HG02623 (cell line): ENCODE results near the gene BCL11B.

ENCODE experiments used
- ATAC-seq: cut with Tn5 transposase; IDR thresholded peaks from one replicate; pipeline ENCODE4 v1.9.1; 2021; ENCODE audit warnings: moderate library complexity; ENCODE audit not compliant: unreplicated experiment

The BCL11B gene

DNA sequence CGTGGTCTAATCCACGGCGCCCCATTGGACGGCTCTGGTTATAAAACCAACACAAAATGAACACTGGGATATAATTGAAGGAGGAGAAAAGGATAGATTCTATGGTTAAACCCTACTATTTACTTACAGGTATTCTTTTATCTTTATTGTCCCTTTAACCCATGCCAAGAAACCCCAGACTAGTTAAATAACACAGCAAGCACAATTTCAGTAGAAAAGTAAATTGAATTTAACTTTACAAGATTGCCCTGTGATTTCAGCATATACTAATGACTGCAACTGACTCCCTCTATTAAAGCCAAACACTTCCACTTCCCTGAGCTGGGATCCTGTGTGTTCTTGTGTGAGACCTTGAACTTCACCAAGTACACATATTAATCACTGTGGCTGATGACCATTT lies 45.3 kb downstream of the BCL11B start:
- no peak for ATAC-seq

DNA sequence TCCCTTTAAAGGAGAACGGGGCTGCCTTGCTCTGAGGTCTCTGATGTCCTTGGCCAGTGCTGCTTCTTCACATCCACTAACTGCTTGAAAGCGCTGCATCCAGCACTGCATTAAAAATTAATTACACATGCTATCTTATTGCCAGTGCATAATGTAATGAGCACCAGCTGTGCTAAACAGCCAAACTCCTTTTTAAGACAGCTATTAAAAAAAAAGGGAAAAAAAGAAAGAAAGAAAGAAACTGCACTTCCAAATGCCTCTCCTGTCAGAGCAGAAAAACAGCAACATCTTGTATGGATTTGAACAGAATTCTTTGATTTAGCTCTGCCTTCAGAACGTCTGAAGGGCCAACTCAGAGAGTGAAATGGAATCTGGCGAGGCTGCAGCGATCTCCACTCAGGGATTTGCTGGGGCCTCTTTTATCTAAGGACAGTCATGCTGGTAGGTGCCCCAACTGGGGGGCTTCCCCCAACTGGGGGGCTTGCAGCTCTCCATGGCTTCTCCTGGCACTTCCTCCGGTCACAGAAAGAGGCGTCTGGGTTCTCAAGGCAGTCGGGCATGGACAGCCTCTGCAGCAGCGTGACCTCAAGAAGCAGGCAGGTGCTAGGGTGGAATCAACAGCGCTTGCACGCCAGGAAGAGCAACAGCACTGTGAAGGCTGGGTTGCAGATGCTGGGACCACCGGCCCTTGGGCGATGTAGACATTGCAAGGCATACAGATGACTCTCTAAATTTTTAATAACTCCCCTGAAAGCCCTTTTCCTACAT lies 46.4 kb downstream of the BCL11B start:
- no peak for ATAC-seq

DNA sequence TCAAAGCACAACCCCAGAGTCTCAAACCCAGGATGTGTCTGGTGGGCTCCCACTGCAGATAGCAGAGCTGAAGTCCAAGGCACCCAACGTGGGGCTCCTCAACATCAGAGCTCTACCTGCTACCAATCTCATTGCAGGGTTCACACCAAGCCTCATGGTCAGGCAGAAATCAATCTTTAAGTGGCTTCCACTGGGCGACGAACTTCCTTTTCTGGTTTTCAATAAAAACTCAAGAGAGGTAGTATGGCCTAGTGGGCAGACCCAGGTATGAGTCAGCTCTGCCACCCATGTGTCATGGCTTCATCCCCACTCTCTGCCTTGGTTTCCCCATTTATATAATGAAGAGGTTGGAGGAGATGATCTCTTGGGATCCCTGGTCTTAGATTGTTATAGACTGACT lies 47.0 kb downstream of the BCL11B start:
- ATAC-seq, result no peak

DNA sequence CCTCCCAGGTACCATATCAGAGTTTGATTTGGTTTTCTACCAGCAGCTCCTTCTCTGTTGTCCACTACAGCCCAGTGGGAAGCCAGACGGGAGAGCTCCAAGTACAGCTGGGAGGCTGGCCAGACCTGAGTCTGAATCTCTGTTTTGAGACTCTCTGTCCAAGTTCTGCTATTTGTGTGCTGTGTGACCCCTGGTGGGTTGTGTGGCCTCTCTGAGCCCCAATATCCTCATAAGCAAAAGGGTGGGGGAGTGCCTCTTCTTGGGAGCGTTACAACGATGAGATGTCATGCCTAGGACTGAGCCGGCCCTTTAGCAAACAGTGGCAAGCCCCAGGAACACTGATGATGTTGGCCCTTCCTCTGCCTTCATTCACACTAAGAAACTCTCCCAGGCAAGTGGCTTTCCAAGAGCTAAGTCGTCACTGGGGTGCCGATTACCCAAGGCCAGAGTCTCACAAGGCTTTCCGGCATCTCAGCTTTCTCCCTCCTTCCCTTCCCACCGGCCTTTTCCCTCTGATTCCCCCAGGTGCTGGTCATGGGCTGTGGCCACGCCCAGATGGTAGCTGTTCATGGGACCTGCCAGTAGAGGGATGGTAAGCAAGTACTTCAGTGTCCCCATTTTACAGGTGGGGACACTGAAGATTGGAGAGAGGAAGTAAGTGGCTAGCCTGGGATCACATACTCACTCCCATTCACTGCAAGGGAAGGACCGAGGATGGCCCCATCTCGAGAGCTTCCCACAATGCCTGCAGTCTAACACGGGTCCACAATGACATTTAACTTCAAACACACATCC lies 47.7 kb downstream of the BCL11B start:
- no peak for ATAC-seq

DNA sequence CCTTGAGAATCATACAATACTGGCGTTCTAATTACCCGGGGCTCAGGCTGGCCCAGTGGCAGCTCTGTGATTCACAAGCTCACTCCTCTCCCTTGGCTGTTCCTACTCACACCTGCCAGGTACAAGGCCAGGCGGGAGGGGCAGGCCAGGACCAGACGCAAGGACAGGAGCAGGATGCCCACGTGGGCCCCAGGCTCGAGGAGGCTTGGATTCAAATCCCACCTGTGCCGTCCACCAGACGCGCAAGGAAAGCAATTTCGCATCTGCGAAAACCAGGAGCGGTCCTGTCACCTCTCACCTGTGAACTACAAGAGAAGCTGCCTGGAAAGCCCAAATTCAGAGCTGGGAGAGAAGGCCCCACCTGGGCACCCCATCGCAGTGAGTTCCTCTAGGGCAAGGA lies 50.6 kb downstream of the BCL11B start:
- no peak for ATAC-seq

DNA sequence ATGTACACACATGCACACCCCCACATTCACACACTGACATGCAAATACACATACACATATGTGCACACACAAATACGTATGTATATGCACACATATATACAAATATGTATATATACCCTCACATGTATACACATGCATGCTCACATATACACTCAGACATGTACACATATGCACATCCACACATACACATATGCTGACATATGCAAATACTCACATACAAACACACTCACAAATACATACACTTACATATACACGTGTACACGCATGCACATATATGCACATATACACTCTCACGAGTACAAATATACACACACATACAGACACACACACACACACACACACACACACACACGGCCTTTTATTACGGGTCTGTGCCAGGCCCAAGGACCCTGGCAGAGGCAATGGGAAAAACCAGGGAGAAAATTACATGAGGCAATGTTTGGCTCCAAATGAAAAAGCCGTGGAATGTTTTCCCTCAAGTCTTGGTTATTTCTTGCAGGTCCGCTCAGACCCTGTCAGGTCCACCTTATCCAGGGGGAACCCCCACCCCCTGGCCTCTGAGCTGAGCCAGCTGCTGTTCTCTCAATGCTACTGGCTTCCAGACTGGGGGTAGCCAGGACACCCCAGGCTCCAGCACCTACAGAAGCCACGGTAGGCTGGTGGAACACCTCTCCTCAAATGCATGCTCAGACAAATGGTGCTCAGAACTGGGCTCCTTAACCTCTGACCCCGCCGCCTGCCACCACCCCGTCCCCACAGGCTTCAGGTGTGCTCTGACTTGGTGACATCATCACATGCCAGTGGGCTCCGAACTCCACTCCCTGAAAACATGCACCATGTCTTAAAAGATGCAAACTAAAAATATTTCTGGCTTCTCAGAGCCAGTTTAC lies 54.7 kb downstream of the BCL11B start:
- ATAC-seq, result no peak

DNA sequence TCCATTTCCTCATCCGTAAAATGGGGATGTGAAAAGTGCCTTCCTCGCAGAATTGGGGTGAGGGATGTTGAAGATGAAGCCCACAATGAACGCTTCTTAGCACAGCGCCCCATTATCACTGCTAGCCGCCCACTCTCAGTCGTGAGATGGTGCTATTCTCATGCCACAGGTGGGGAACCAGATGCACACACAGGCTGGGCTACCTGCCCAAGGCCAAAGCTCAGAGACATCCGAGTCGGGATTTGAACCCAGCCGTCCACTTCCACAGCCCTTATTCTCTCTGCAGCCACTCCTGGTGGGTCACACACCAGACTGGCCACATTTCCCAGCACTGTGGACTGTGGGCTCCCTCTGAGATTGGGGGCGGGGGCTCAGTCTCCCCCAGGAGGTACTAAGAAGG lies 55.8 kb downstream of the BCL11B start:
- ATAC-seq, result no peak

DNA sequence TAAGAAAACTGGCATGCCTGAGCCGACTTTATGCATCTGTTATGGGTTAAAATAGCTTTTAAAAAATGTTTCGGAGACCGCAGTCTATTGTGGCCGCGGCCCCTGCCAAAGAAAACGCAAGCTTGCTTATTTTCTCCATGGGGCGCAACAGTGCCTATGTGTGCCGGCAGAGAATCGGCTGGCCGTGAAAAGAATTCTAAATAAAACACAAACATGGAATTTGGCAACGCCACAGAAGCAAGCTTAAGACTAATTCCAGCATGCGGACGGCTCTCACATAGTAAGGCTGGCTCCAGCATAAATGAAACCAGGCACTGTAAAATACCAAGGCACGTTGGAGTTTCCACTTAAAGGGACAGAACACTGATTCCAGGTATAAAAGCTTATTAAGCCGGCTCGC lies 56.7 kb downstream of the BCL11B start:
- no peak for ATAC-seq

DNA sequence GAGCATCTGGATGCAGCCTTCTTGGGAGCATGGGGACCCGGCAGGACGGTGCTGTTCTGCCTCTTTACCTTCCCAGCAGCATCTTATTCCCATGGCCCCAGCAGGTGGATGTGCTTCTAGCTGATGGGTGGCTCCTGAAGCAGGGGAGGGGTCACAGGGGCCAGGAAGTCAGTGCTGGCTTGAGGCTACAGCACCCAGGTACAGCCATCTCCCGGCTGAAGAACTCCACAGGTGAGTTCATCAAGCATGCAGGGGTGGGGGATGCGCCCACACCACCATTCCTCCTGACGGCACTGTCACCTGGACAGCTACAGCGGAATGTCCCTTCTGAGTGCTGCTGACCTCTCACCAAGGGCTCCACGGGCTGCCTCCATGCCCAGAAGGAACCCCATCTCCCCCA lies 57.3 kb downstream of the BCL11B start:
- no peak for ATAC-seq

DNA sequence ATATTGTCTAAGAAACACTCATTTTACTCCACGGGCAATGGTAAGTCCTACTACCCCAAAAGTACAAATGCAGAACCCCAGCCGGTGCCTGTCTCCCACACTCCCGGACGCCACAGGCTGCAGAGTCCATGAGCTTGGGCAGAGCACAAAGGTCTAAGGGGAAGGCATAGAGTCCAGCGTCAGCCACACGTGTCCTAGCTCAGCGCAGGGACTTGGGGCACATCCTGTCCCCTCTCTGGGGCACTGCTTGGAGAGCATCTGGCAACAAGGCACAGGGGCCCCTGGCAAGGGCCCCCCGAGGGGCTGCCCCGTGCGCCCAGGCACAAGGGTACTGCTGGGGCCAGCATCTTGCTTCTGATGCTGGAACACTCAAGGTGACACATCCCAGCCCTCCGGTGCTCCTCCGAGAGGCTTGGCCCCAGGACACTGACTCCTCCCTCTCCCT lies 58.4 kb downstream of the BCL11B start:
- no peak for ATAC-seq

DNA sequence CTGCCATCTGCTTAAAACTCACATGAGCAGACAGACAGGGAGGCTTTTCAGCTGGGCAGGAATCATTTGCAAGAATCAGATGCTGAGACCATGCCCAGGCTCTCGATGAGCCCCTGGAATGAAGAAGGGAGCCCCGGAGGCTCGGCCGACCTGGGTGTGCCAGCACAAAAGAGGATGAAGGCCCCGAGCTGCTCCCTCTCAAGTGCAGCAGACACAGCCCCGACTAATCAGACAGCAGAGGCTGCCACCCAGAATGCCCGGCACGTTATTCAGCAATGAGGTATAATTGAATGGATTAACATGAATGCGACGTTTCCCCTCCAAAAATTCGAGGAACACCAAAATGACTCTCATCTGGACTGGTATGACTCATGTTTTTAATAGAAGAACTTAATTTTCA lies 58.9 kb downstream of the BCL11B start:
- no peak for ATAC-seq

DNA sequence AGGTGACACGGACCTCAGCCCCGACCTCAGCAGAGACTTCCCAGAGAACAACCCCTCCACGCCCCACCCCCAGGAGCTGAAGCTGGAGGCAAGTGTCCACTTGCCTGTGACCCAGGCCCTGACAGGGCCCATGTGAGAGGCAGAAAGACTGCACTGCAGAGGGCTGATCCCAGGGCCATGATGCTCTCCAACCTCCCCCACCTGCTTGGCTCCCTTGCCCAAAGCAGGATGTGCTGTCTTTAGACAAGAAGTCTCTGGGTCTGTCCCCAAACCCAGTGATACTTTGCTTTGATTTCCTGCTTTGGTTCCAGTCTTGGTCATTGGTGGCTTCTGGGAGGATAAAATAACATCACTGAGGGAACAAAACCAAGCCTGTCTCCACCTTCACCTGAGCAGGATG lies 59.4 kb downstream of the BCL11B start:
- ATAC-seq, result no peak

DNA sequence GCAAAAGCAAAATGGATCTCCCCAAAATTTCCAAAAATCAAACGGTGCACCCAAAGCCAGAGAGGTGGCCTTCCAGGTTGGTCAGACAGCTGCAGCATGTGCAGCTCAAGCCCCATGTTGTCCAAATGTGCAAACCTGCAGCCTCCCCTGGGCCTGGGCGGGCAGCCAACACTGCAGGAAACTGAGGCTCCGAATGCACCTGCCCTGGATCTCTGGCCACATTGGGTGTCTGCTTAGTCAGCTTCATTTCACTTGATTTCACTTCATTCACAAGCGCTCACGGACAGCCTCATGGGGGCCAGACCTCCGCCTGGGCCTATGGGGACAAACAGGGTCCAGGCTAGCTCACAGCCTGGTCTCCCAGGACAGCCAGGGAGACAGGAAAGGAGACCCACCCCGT lies 59.8 kb downstream of the BCL11B start:
- ATAC-seq, result no peak

DNA sequence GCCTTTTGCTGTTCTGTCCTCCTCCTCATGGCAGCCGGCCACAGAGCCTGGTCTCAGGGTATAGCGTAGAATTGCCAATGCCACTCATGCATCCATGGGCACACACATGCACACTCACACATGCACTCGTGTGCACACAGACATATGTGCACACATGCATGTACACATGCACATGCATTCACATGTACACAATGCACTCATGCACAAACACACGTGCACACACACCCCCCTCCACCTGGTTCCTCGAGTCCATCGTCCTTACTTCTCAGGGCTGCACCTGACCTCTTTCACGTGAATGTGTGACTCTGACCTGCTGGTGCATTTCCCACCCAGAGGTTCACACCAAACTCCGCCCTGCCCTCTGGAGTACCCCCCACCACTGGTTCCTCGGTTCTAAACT lies 60.6 kb downstream of the BCL11B start:
- no peak for ATAC-seq

DNA sequence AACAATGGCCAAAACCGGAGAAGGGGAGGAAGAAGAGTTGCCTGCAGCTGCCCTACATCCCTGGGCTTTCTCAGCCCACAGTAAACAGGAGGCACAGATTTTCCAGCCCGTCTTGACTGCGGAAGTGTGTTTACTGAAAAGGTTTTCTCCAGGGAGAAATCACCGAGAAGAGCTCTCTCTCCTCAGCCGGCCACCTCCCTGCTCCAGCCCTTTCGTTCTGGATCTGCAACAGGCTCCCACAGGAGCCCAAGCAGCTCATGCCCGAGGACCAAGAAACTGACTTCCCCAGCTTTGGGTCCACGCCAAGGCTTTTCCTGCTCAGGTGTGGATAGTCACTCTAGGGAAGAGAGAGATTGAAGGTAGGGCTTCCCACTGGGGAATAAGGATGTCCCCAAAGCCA lies 61.7 kb downstream of the BCL11B start:
- no peak for ATAC-seq

DNA sequence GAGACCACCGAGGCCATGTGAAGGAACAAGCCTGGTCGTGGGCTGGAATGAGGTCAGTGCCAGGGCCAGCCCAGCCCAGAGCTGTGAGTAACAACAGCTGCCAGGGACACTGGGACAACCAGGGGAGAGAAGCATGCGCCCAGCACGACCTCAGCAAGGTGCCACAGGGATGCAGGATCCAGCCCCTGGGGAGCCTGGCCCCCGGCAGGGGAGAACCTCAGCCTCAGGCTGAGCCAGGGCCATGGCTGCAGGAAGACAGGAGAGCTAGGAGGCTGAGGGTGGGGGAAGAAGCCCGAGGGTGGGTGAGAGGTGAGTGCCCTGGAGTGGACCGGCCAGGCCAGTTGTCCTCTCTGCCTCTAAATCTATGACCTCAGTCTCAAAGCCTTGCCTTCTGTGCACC lies 62.6 kb downstream of the BCL11B start:
- ATAC-seq, result no peak

DNA sequence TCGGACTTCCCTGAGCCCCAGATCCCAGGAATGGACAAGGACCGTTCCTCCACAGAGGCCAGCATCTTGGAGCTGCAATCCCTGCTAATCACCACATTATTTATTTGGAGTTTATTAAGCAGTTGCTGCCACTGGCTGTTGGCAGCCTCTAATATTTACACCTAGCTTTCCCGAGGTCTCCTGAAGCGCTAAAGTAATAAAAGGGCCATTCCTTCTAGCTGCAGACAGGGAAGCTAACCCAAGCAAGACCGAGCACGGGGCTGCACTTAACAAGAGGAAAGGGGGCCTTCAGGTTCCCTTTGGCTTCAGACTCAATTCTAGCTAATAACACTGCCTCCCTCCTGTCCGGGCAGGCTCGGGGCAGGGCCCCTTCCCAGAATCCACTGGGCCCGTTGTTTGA lies 63.7 kb downstream of the BCL11B start:
- ATAC-seq, result no peak

DNA sequence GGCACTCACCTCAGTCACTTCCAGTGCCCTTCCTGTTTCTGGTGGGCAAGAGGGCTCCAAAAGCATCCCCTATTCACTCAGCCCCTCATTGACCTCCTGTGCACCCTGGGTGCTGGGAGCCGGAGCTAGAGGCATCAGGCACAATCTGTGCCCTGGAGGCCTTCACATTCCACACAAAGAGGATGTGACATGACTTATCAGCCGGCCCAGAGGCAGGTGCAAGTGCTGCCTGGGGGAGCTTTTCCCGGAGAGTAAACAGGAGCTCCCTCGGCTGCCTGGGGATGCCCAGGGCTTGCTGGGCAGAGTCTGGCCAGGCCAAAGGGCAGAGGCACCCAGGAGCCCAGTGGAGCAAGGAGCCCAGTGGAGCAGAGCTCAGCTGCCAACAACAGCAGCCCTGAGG lies 64.5 kb downstream of the BCL11B start:
- ATAC-seq, result no peak

DNA sequence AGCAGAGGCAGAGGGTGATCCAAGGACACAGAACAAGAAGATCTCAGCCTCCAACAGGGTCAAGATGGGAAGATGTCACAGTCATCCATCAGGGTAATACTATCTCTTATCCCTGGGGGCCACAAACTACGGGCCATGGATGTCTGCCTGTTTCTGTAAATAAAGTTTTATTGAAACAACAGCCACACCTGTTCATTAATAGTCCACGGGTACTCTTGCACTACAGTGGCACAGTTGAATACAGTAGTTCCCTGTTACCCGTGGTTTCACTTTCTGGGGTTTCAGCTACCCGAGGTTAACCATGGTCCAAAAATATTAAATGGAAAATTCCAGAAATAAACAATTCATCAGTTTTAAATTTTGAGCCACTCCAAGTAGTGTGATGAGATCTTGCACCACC lies 65.9 kb downstream of the BCL11B start:
- ATAC-seq, result no peak

DNA sequence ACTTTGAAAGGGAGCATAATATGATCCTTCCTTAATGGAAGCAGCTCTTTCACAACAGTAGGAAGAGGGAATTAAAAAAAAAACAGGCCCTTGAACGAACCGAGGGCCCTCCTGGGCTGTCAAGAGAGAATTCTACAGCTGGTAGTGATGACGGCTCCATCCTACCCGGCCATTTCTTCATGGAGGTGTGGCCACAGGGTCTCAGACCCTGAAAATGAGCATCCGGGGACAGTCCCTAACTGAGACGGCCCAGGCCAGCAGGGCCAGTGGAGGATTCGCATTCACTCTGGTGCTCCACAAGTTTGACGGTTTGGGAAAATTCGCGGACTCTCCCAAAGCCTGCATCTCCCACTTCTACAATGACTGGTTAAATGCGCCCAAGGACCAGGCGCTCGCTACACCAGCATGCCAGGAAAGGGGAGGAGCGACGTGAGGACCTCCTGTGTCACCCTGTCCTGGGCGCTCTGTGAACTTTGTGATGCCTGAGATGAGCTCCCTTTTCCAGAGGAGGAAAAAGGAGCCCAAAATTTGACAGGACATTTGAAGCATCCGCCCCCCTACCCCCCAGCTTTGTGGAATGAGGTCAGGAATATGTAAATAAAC lies 66.8 kb downstream of the BCL11B start:
- ATAC-seq, result no peak

DNA sequence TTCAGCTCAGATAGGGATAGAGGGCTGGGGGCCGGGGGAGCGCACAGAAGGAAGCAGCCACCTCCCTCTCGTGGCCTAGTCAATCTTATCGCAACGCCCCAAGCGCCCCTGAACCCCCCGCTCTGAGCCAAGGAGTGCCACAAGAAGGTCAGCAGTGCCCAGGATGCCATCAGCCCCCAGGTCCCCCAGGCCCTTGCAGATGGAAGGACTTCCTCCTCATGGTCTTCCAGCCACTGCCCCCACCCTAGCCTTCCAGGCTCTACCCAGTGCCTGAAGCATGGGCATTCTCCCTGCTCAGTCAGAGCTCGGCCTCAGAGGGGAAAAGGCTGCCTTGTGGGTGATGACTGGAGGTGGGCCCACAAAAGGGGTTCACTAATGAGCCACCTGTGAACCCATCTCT lies 68.2 kb downstream of the BCL11B start:
- ATAC-seq, result no peak
